GM20431 (cell line): Measurements from ENCODE around the gene EME1.
"Not testable (repeated sequence)": the region's sequence is repeated elsewhere in the genome, so short reads cannot be mapped to it uniquely, and the experiment has no call there.

Source experiments
- in situ Hi-C: fragments of 300-500 bp; cut with MseI, MboI; formaldehyde crosslinking; loops from one replicate; pipeline ENCODE4 v1.15.0; 2020; ENCODE audit warnings: low sequenced_read_pairs; ENCODE audit not compliant: unreplicated experiment

The EME1 gene

GRCh38 chr17:50424246-50424995, 51.4 kb downstream of the EME1 start:
- in situ Hi-C loops: no loop called here

GRCh38 chr17:50424996-50425681, 52.1 kb downstream of the EME1 start:
- in situ Hi-C loops: no loop called here

GRCh38 chr17:50425682-50426471, 52.8 kb downstream of the EME1 start, which contains the start of gene ACSF2:
TSS of gene ACSF2 (plus strand) at chr17:50426218. CDS start at chr17:50426262, 44 bp downstream.
- in situ Hi-C loops: no loop called here

- in situ Hi-C loops: no loop called here
Observed at GRCh38 chr17:50426472-50426782, 53.4 kb downstream of the EME1 start.

- in situ Hi-C loops: no loop called here
Observed at GRCh38 chr17:50426814-50427787, 54.1 kb downstream of the EME1 start.

- in situ Hi-C loops: not testable (repeated sequence)
Observed at GRCh38 chr17:50428126-50428525, 55.1 kb downstream of the EME1 start.

GRCh38 chr17:50428831-50429424, 55.9 kb downstream of the EME1 start:
- in situ Hi-C loops: no loop called here

- in situ Hi-C loops: no loop called here
Observed at GRCh38 chr17:50429793-50430192, 56.8 kb downstream of the EME1 start.
